ENCODE results near the gene SPATA3.

DNA sequence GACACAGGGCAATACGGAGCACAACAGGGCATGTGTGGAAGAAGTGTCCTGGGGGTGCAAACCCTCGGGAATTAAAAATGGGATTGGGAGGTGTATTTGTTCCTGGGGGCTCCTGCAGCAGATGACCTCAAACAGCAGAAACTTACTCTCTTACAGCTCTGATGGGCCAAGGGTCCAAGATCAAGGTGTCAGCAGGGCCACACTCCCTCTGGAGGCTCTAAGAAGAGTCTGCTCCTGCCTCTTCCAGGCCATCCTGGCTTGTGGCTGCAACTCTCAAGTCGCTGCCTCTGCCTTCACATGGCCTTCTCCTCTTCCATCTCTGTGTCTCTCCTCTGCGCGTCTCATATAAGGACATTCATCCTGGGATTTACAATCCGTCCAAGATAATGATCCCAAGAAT, 12.4 kb upstream of the SPATA3 start:
- TF ChIP-seq, protein P1, sequence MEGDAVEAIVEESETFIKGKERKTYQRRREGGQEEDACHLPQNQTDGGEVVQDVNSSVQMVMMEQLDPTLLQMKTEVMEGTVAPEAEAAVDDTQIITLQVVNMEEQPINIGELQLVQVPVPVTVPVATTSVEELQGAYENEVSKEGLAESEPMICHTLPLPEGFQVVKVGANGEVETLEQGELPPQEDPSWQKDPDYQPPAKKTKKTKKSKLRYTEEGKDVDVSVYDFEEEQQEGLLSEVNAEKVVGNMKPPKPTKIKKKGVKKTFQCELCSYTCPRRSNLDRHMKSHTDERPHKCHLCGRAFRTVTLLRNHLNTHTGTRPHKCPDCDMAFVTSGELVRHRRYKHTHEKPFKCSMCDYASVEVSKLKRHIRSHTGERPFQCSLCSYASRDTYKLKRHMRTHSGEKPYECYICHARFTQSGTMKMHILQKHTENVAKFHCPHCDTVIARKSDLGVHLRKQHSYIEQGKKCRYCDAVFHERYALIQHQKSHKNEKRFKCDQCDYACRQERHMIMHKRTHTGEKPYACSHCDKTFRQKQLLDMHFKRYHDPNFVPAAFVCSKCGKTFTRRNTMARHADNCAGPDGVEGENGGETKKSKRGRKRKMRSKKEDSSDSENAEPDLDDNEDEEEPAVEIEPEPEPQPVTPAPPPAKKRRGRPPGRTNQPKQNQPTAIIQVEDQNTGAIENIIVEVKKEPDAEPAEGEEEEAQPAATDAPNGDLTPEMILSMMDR (conservative IDR thresholded peaks at IDR 0.05; ENCODE audit: low read depth, low read length), result no peak
- TF ChIP-seq EZH2phosphoT487 (IDR thresholded peaks at IDR 0.05; ENCODE audit: borderline replicate concordance, low read length), result no peak

Measured in PC-3 (cell line).